ENCODE results near the gene FZD2. TPM values are rescaled to one million over a fixed set of nuclear protein-coding genes. Genes with fewer than 3 reads are reported as not detected.
A peak's percentile ranks its signal among the peaks of the same experiment; 100 is the strongest.

FZD2 gene
- total and polyA plus RNA-seq, 9 of the 15 experiments (the other 6 are each of a cell fraction or from before 2014, with no cell fraction given): 0.03 to 4.5 (median 1.1) TPM; not detected in 1

GRCh38 chr17:44556832-44557606 lies at the start of gene FZD2 (continued):
- TF ChIP-seq ZBTB40 (IDR thresholded peaks at IDR 0.05): peak; percentile 37; the same call in 1 of the 2 replicates
- TF ChIP-seq ZBTB40 (CRISPR knock-in tag; IDR thresholded peaks at IDR 0.05): no peak
- no peak for TF ChIP-seq ZNF444 (CRISPR knock-in tag; IDR thresholded peaks at IDR 0.05)
- no peak for TF ChIP-seq TAF9B (IDR thresholded peaks at IDR 0.05; ENCODE audit: partially characterized antibody)
- TF ChIP-seq CTCF (IDR thresholded peaks at IDR 0.05 in 2 of 3, conservative IDR thresholded peaks at IDR 0.05 in 1 of 3; ENCODE audit: insufficient read depth in 2 of 3, low read depth in 1 of 3, low read length in 3 of 3): no peak
- TF ChIP-seq MCM5 (IDR thresholded peaks at IDR 0.05; ENCODE audit: low read depth): no peak
- no peak for TF ChIP-seq IRF9 (tag; IDR thresholded peaks at IDR 0.05)
- no peak for TF ChIP-seq MTF1 (CRISPR knock-in tag; IDR thresholded peaks at IDR 0.05; ENCODE audit: borderline replicate concordance)
- TF ChIP-seq ZNF277 (CRISPR knock-in tag; IDR thresholded peaks at IDR 0.05; ENCODE audit: borderline replicate concordance): no peak
- no peak for TF ChIP-seq HMBOX1 (IDR thresholded peaks at IDR 0.05)
- TF ChIP-seq PTBP1 (IDR thresholded peaks at IDR 0.05; ENCODE audit: low read depth, low read length): peak; percentile 100

Data from K562 (cell line).